Measurements from ENCODE around the gene PNCK. TPM values are rescaled to one million over a fixed set of nuclear protein-coding genes. Genes with fewer than 3 reads are reported as not detected.

Gene PNCK
- total RNA-seq, 1 donor from 2014 or later = not detected

GRCh38 chrX:153667281-153667955, 6.2 kb downstream of the PNCK start:
- Histone ChIP-seq H3K9me3 (ENCODE audit: control insufficient read depth in 3 of 3, low read length in 3 of 3) (no peaks in the 10 kb centered on the region), H3K9ac (ENCODE audit: low read depth in 1 of 3, low read length in 3 of 3) (no peak overlapping the region), H3K4me3 (ENCODE audit: low read length in 3 of 3) (no peak overlapping the region), H3K36me3 (ENCODE audit: control insufficient read depth in 3 of 3, insufficient read depth in 3 of 3, low read length in 3 of 3) (no peaks in the 10 kb centered on the region), H3K27me3 (ENCODE audit: control insufficient read depth in 3 of 3, insufficient read depth in 3 of 3, low read length in 3 of 3) (peaks cover 3 to 16% (median 5%) of the 10 kb centered on the region in 3 donors), H3K4me1 (ENCODE audit: control insufficient read depth in 3 of 3, insufficient read depth in 3 of 3, low read length in 3 of 3) (peaks cover 6 to 9% (median 7%) of the 10 kb centered on the region in 3 donors), H3K27ac (ENCODE audit: low read depth, low read length) (no peak overlapping the region)

- no peak overlapping the region for H3K4me3 ChIP-seq (ENCODE audit: low read length in 3 of 3)
Observed at GRCh38 chrX:153665726-153666306, 7.8 kb downstream of the PNCK start.

GRCh38 chrX:153662266-153662665, 11.3 kb downstream of the PNCK start:
- H3K4me3 ChIP-seq (ENCODE audit: low read length in 3 of 3) = no peak overlapping the region
- H3K27me3 ChIP-seq (ENCODE audit: control insufficient read depth in 3 of 3, insufficient read depth in 3 of 3, low read length in 3 of 3) = peaks cover 3 to 15% (median 12%) of the 10 kb centered on the region in 3 donors
- H3K4me1 ChIP-seq (ENCODE audit: control insufficient read depth in 3 of 3, insufficient read depth in 3 of 3, low read length in 3 of 3) = no peaks in the 10 kb centered on the region
- H3K36me3 ChIP-seq (ENCODE audit: control insufficient read depth in 3 of 3, insufficient read depth in 3 of 3, low read length in 3 of 3) = no peaks in the 10 kb centered on the region
- no peaks in the 10 kb centered on the region for H3K9me3 ChIP-seq (ENCODE audit: control insufficient read depth in 3 of 3, low read length in 3 of 3)
- no peak overlapping the region for H3K9ac ChIP-seq (ENCODE audit: low read depth in 1 of 3, low read length in 3 of 3)
- H3K27ac ChIP-seq (ENCODE audit: low read depth, low read length) = no peak overlapping the region

More at GRCh38 chrX:153665726-153666306, 7.8 kb downstream of the PNCK start:
- H3K27ac ChIP-seq (ENCODE audit: low read depth, low read length) = no peak overlapping the region
- no peaks in the 10 kb centered on the region for H3K36me3 ChIP-seq (ENCODE audit: control insufficient read depth in 3 of 3, insufficient read depth in 3 of 3, low read length in 3 of 3)
- H3K9ac ChIP-seq (ENCODE audit: low read depth in 1 of 3, low read length in 3 of 3) = no peak overlapping the region
- H3K4me1 ChIP-seq (ENCODE audit: control insufficient read depth in 3 of 3, insufficient read depth in 3 of 3, low read length in 3 of 3) = peaks cover 6 to 9% (median 7%) of the 10 kb centered on the region in 3 donors
- peaks cover 8 to 12% (median 12%) of the 10 kb centered on the region in 3 donors for H3K27me3 ChIP-seq (ENCODE audit: control insufficient read depth in 3 of 3, insufficient read depth in 3 of 3, low read length in 3 of 3)
- no peaks in the 10 kb centered on the region for H3K9me3 ChIP-seq (ENCODE audit: control insufficient read depth in 3 of 3, low read length in 3 of 3)

- Histone ChIP-seq H3K9me3 (ENCODE audit: control insufficient read depth in 3 of 3, low read length in 3 of 3) (no peaks in the 10 kb centered on the region), H3K36me3 (ENCODE audit: control insufficient read depth in 3 of 3, insufficient read depth in 3 of 3, low read length in 3 of 3) (no peaks in the 10 kb centered on the region), H3K4me3 (ENCODE audit: low read length in 3 of 3) (no peak overlapping the region), H3K27me3 (ENCODE audit: control insufficient read depth in 3 of 3, insufficient read depth in 3 of 3, low read length in 3 of 3) (peaks cover 3 to 8% (median 5%) of the 10 kb centered on the region in 3 donors), H3K9ac (ENCODE audit: low read depth in 1 of 3, low read length in 3 of 3) (no peak overlapping the region), H3K4me1 (ENCODE audit: control insufficient read depth in 3 of 3, insufficient read depth in 3 of 3, low read length in 3 of 3) (no peaks in the 10 kb centered on the region), H3K27ac (ENCODE audit: low read depth, low read length) (no peak overlapping the region)
Observed at GRCh38 chrX:153659268-153659667, 14.3 kb downstream of the PNCK start.

GRCh38 chrX:153657161-153657560, 16.5 kb downstream of the PNCK start:
- Histone ChIP-seq H3K27me3 (ENCODE audit: control insufficient read depth in 3 of 3, insufficient read depth in 3 of 3, low read length in 3 of 3) (peaks cover 3 to 6% (median 5%) of the 10 kb centered on the region in 3 donors), H3K4me1 (ENCODE audit: control insufficient read depth in 3 of 3, insufficient read depth in 3 of 3, low read length in 3 of 3) (no peaks in the 10 kb centered on the region), H3K36me3 (ENCODE audit: control insufficient read depth in 3 of 3, insufficient read depth in 3 of 3, low read length in 3 of 3) (no peaks in the 10 kb centered on the region), H3K9me3 (ENCODE audit: control insufficient read depth in 3 of 3, low read length in 3 of 3) (no peaks in the 10 kb centered on the region), H3K9ac (ENCODE audit: low read depth in 1 of 3, low read length in 3 of 3) (no peak overlapping the region), H3K27ac (ENCODE audit: low read depth, low read length) (no peak overlapping the region), H3K4me3 (ENCODE audit: low read length in 3 of 3) (no peak overlapping the region)

- Histone ChIP-seq H3K36me3 (ENCODE audit: control insufficient read depth in 3 of 3, insufficient read depth in 3 of 3, low read length in 3 of 3) (no peaks in the 10 kb centered on the region), H3K27ac (ENCODE audit: low read depth, low read length) (no peak overlapping the region), H3K9me3 (ENCODE audit: control insufficient read depth in 3 of 3, low read length in 3 of 3) (no peaks in the 10 kb centered on the region), H3K27me3 (ENCODE audit: control insufficient read depth in 3 of 3, insufficient read depth in 3 of 3, low read length in 3 of 3) (peaks cover 5 to 7% (median 5%) of the 10 kb centered on the region in 3 donors), H3K4me3 (ENCODE audit: low read length in 3 of 3) (no peak overlapping the region), H3K9ac (ENCODE audit: low read depth in 1 of 3, low read length in 3 of 3) (no peak overlapping the region), H3K4me1 (ENCODE audit: control insufficient read depth in 3 of 3, insufficient read depth in 3 of 3, low read length in 3 of 3) (no peaks in the 10 kb centered on the region)
Observed at GRCh38 chrX:153653556-153653955, 20.1 kb downstream of the PNCK start.

GRCh38 chrX:153651540-153652079, 22.0 kb downstream of the PNCK start:
- H3K9me3 ChIP-seq (ENCODE audit: control insufficient read depth in 3 of 3, low read length in 3 of 3) = no peaks in the 10 kb centered on the region
- H3K9ac ChIP-seq (ENCODE audit: low read depth in 1 of 3, low read length in 3 of 3) = no peak overlapping the region
- H3K4me3 ChIP-seq (ENCODE audit: low read length in 3 of 3) = no peak overlapping the region
- H3K27ac ChIP-seq (ENCODE audit: low read depth, low read length) = no peak overlapping the region
- peaks cover 14 to 19% (median 18%) of the 10 kb centered on the region in 3 donors for H3K27me3 ChIP-seq (ENCODE audit: control insufficient read depth in 3 of 3, insufficient read depth in 3 of 3, low read length in 3 of 3)
- no peaks in the 10 kb centered on the region for H3K4me1 ChIP-seq (ENCODE audit: control insufficient read depth in 3 of 3, insufficient read depth in 3 of 3, low read length in 3 of 3)
- H3K36me3 ChIP-seq (ENCODE audit: control insufficient read depth in 3 of 3, insufficient read depth in 3 of 3, low read length in 3 of 3) = no peaks in the 10 kb centered on the region

GRCh38 chrX:153650959-153651358, 22.7 kb downstream of the PNCK start:
- no peaks in the 10 kb centered on the region for H3K4me1 ChIP-seq (ENCODE audit: control insufficient read depth in 3 of 3, insufficient read depth in 3 of 3, low read length in 3 of 3)
- no peak overlapping the region for H3K9ac ChIP-seq (ENCODE audit: low read depth in 1 of 3, low read length in 3 of 3)
- peaks cover 20 to 26% (median 25%) of the 10 kb centered on the region in 3 donors for H3K27me3 ChIP-seq (ENCODE audit: control insufficient read depth in 3 of 3, insufficient read depth in 3 of 3, low read length in 3 of 3)
- H3K36me3 ChIP-seq (ENCODE audit: control insufficient read depth in 3 of 3, insufficient read depth in 3 of 3, low read length in 3 of 3) = no peaks in the 10 kb centered on the region
- no peak overlapping the region for H3K27ac ChIP-seq (ENCODE audit: low read depth, low read length)
- H3K4me3 ChIP-seq (ENCODE audit: low read length in 3 of 3) = no peak overlapping the region
- H3K9me3 ChIP-seq (ENCODE audit: control insufficient read depth in 3 of 3, low read length in 3 of 3) = no peaks in the 10 kb centered on the region

GRCh38 chrX:153649915-153650782, 23.5 kb downstream of the PNCK start:
- no peak overlapping the region for H3K27ac ChIP-seq (ENCODE audit: low read depth, low read length)
- no peak overlapping the region for H3K4me3 ChIP-seq (ENCODE audit: low read length in 3 of 3)
- H3K9ac ChIP-seq (ENCODE audit: low read depth in 1 of 3, low read length in 3 of 3) = no peak overlapping the region
- H3K4me1 ChIP-seq (ENCODE audit: control insufficient read depth in 3 of 3, insufficient read depth in 3 of 3, low read length in 3 of 3) = no peaks in the 10 kb centered on the region
- H3K27me3 ChIP-seq (ENCODE audit: control insufficient read depth in 3 of 3, insufficient read depth in 3 of 3, low read length in 3 of 3) = peaks cover 22 to 31% (median 31%) of the 10 kb centered on the region in 3 donors
- no peaks in the 10 kb centered on the region for H3K9me3 ChIP-seq (ENCODE audit: control insufficient read depth in 3 of 3, low read length in 3 of 3)
- H3K36me3 ChIP-seq (ENCODE audit: control insufficient read depth in 3 of 3, insufficient read depth in 3 of 3, low read length in 3 of 3) = no peaks in the 10 kb centered on the region

Data from skeletal muscle tissue (tissue), 4 donors.